WI38 (cell line): ENCODE data around the gene HOXB3.

ENCODE experiments used
- H3K4me3 ChIP-seq: 2 replicates; pipeline ENCODE4 v1.5.1; 2011; ENCODE audit warnings: low read depth, mild to moderate bottlenecking, control low read depth, low read length
- CTCF ChIP-seq: IDR thresholded peaks from 2 replicates; pipeline ENCODE4 v1.5.1; 2012; ENCODE audit warnings: low read depth, mild to moderate bottlenecking, control low read depth, low read length

Gene HOXB3

GRCh38 chr17:48612854-48613691 is 23.0 kb upstream of the HOXB3 start:
- TF ChIP-seq CTCF, result 0 out of 2 replicates have a peak, but pooled peaks have one; percentile 23
- peak overlapping the region; percentile 58 for H3K4me3 ChIP-seq

- peak overlapping the region; percentile 58 for H3K4me3 ChIP-seq
- no peak for TF ChIP-seq CTCF
Measured at GRCh38 chr17:48612456-48612853, 22.4 kb upstream of the HOXB3 start.

- peak overlapping the region; percentile 20 for H3K4me3 ChIP-seq
- no peak for TF ChIP-seq CTCF
Measured at GRCh38 chr17:48611681-48612455, 21.8 kb upstream of the HOXB3 start.

GRCh38 chr17:48611213-48611612 is 21.2 kb upstream of the HOXB3 start:
- H3K4me3 ChIP-seq, result peak overlapping the region; percentile 70
- no peak for TF ChIP-seq CTCF

- peak within 1 kb of the TSS; percentile 70 for H3K4me3 ChIP-seq
- TF ChIP-seq CTCF, result no peak
Measured at GRCh38 chr17:48610282-48611211, 20.5 kb upstream of the HOXB3 start, which contains the start of gene HOXB7. HOXB7 (minus strand) TSS chr17:48611017; CDS start chr17:48610918, 99 bp downstream.

- H3K4me3 ChIP-seq, result peak overlapping the region; percentile 70
- TF ChIP-seq CTCF, result no peak
Measured at GRCh38 chr17:48609759-48610281, 19.8 kb upstream of the HOXB3 start.
